Measurements from ENCODE around the gene MRTFA.

- TF ChIP-seq, protein P1, sequence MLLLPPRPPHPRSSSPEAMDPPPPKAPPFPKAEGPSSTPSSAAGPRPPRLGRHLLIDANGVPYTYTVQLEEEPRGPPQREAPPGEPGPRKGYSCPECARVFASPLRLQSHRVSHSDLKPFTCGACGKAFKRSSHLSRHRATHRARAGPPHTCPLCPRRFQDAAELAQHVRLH (CRISPR knock-in tag; IDR thresholded peaks at IDR 0.05; ENCODE audit: borderline replicate concordance, low read depth), result no peak
- TF ChIP-seq NFRKB (IDR thresholded peaks at IDR 0.05), result no peak
- TF ChIP-seq, protein P2, sequence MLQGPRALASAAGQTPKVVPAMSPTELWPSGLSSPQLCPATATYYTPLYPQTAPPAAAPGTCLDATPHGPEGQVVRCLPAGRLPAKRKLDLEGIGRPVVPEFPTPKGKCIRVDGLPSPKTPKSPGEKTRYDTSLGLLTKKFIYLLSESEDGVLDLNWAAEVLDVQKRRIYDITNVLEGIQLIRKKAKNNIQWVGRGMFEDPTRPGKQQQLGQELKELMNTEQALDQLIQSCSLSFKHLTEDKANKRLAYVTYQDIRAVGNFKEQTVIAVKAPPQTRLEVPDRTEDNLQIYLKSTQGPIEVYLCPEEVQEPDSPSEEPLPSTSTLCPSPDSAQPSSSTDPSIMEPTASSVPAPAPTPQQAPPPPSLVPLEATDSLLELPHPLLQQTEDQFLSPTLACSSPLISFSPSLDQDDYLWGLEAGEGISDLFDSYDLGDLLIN (CRISPR knock-in tag; IDR thresholded peaks at IDR 0.05; ENCODE audit: borderline replicate concordance), result no peak
- no peak for TF ChIP-seq POLR2A (IDR thresholded peaks at IDR 0.05; ENCODE audit: insufficient read depth in 1 of 2, low read depth in 2 of 2, low read length in 2 of 2)
- no peak for TF ChIP-seq ZKSCAN5 (CRISPR knock-in tag; IDR thresholded peaks at IDR 0.05)
- no peak for TF ChIP-seq GTF2F1 (IDR thresholded peaks at IDR 0.05; ENCODE audit: low read length)
- TF ChIP-seq, protein P3, sequence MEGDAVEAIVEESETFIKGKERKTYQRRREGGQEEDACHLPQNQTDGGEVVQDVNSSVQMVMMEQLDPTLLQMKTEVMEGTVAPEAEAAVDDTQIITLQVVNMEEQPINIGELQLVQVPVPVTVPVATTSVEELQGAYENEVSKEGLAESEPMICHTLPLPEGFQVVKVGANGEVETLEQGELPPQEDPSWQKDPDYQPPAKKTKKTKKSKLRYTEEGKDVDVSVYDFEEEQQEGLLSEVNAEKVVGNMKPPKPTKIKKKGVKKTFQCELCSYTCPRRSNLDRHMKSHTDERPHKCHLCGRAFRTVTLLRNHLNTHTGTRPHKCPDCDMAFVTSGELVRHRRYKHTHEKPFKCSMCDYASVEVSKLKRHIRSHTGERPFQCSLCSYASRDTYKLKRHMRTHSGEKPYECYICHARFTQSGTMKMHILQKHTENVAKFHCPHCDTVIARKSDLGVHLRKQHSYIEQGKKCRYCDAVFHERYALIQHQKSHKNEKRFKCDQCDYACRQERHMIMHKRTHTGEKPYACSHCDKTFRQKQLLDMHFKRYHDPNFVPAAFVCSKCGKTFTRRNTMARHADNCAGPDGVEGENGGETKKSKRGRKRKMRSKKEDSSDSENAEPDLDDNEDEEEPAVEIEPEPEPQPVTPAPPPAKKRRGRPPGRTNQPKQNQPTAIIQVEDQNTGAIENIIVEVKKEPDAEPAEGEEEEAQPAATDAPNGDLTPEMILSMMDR (CRISPR knock-in tag; IDR thresholded peaks at IDR 0.05), result no peak
- TF ChIP-seq SNAPC4 (CRISPR knock-in tag; IDR thresholded peaks at IDR 0.05), result no peak
- TF ChIP-seq ZNF253 (CRISPR knock-in tag; IDR thresholded peaks at IDR 0.05; ENCODE audit: borderline replicate concordance), result no peak
- no peak for TF ChIP-seq TAF1 (CRISPR knock-in tag; IDR thresholded peaks at IDR 0.05)
- no peak for TF ChIP-seq ZSCAN5A (CRISPR knock-in tag; IDR thresholded peaks at IDR 0.05; ENCODE audit: borderline replicate concordance)
- no peak for TF ChIP-seq ARNT (IDR thresholded peaks at IDR 0.05)
- no peak for TF ChIP-seq ZNF441 (CRISPR knock-in tag; IDR thresholded peaks at IDR 0.05; ENCODE audit: borderline replicate concordance)
- no peak for TF ChIP-seq ZFX (CRISPR knock-in tag; IDR thresholded peaks at IDR 0.05; ENCODE audit: low read depth)
Observed at GRCh38 chr22:40374567-40374966, 262.0 kb downstream of the MRTFA start.

Measured in HepG2 (cell line).